GM23248 (cell line): Measurements from ENCODE around the gene CACNB4. TPM values are rescaled to one million over a fixed set of nuclear protein-coding genes. Genes with fewer than 3 reads are reported as not detected.
"Not testable (repeated sequence)": the region's sequence is repeated elsewhere in the genome, so short reads cannot be mapped to it uniquely, and the experiment has no call there.

Experiments used
- DNase-seq: peaks from one replicate; pipeline ENCODE4 v3.0.0-alpha.2; 2015
- H2AFZ ChIP-seq: fragments of 200-600 bp; sonication (generic); 2 replicates; pipeline ENCODE4 v1.6.1; 2016; ENCODE audit warnings: antibody characterized with exemption
- H3F3A ChIP-seq: fragments of 200-600 bp; sonication (generic); 2 replicates; pipeline ENCODE4 v1.6.1; 2016; ENCODE audit warnings: mild to moderate bottlenecking, antibody characterized with exemption, mixed run types; ENCODE audit not compliant: insufficient read depth
- H3K27ac ChIP-seq: fragments of 200-600 bp; sonication (generic); 2 replicates; pipeline ENCODE4 v1.5.1; 2016; ENCODE audit warnings: mild to moderate bottlenecking
- H3K27me3 ChIP-seq: fragments of 200-600 bp; sonication (generic); replicated peaks from 2 replicates; pipeline ENCODE4 v1.6.1; 2016; ENCODE audit warnings: mild to moderate bottlenecking; ENCODE audit not compliant: insufficient read depth
- H3K36me3 ChIP-seq: fragments of 200-600 bp; sonication (generic); 2 replicates; pipeline ENCODE4 v1.6.1; 2016; ENCODE audit warnings: low read depth, mild to moderate bottlenecking
- H3K4me1 ChIP-seq: fragments of 200-600 bp; sonication (generic); 2 replicates; pipeline ENCODE4 v1.6.1; 2016; ENCODE audit warnings: mild to moderate bottlenecking; ENCODE audit not compliant: insufficient read depth
- H3K4me2 ChIP-seq: fragments of 200-600 bp; sonication (generic); one replicate; pipeline ENCODE4 v1.6.1; 2016; ENCODE audit warnings: mild to moderate bottlenecking; ENCODE audit not compliant: unreplicated experiment
- H3K4me3 ChIP-seq: fragments of 200-600 bp; sonication (generic); 2 replicates; pipeline ENCODE4 v1.5.1; 2016; ENCODE audit warnings: mild to moderate bottlenecking
- H3K79me2 ChIP-seq: fragments of 200-600 bp; sonication (generic); 2 replicates; pipeline ENCODE4 v1.6.1; 2016; ENCODE audit warnings: mild to moderate bottlenecking; ENCODE audit not compliant: insufficient read depth
- H3K9ac ChIP-seq: fragments of 200-600 bp; sonication (generic); 2 replicates; pipeline ENCODE4 v1.6.1; 2016; ENCODE audit warnings: mild to moderate bottlenecking
- H3K9me2 ChIP-seq: fragments of 200-600 bp; sonication (generic); 2 replicates; pipeline ENCODE4 v1.6.1; 2016; ENCODE audit warnings: mixed run types, mild to moderate bottlenecking, moderate library complexity; ENCODE audit not compliant: insufficient read depth
- H3K9me3 ChIP-seq: fragments of 200-600 bp; sonication (generic); one replicate; pipeline ENCODE4 v1.6.1; 2017; ENCODE audit warnings: low read depth
- H4K20me1 ChIP-seq: fragments of 200-600 bp; sonication (generic); 2 replicates; pipeline ENCODE4 v1.6.0; 2016; ENCODE audit not compliant: insufficient read depth
- EZH2 ChIP-seq: fragments of 200-600 bp; sonication (generic); IDR thresholded peaks from 2 replicates; pipeline ENCODE4 v1.6.1; 2018; ENCODE audit warnings: antibody characterized with exemption, mild to moderate bottlenecking; ENCODE audit not compliant: insufficient read depth, poor library complexity, severe bottlenecking
- EZH2phosphoT487 ChIP-seq: fragments of 200-600 bp; sonication (generic); IDR thresholded peaks from 2 replicates; pipeline ENCODE4 v1.6.1; 2018; ENCODE audit warnings: antibody characterized with exemption, moderate library complexity, mild to moderate bottlenecking, low read depth; ENCODE audit not compliant: insufficient read depth
- WGBS, 2 experiments: methylation state at CpG; one replicate each; pipeline ENCODE4 v1.1.6; 2015 to 2017; ENCODE audit warnings: low lambda C conversion rate in 2 of 2, low coverage in 1 of 2; ENCODE audit errors: missing lambda C conversion rate in 2 of 2; 5-methylcytosine and 5-hydroxymethylcytosine counted together
- in situ Hi-C: fragments of 300-500 bp; cut with MboI; formaldehyde crosslinking; loops from 2 replicates; pipeline ENCODE4 v1.15.0; 2020
- polyA plus RNA-seq: library from polyadenylated mRNA; unstranded; fragments of >200 nt; fragmentation: Nextera tagmentation; extraction: Ambion mirVana; gene quantifications from 2 replicates; pipeline ENCODE4 v1.2.1, GENCODE V29; 2016
- total RNA-seq: library from RNA; depleted of rRNA; stranded (reverse); fragments of >200 nt; shearing (Covaris generic); gene quantifications from 2 replicates; pipeline ENCODE4 v1.2.3, GENCODE V29; 2014

CACNB4 gene
- total and polyA plus RNA-seq, 2 experiments from 2014 or later: 0.05 to 0.11 TPM

GRCh38 chr2:152011724-152012123, 87.1 kb downstream of the CACNB4 start:
- no peak overlapping the region for H3K4me2 ChIP-seq
- H3K27me3 ChIP-seq: peaks cover 15% of the 10 kb centered on the region; the same call in 1 of the 2 replicates
- no peak overlapping the region for H2AFZ ChIP-seq
- in situ Hi-C loops: no loop called here
- H3K4me3 ChIP-seq: no peak overlapping the region
- no peaks in the 10 kb centered on the region for H4K20me1 ChIP-seq
- H3K4me1 ChIP-seq: no peaks in the 10 kb centered on the region
- H3K9me2 ChIP-seq: no peaks in the 10 kb centered on the region
- 51 to 60% methylated on average over 2 of the region's 2 CpGs for WGBS, 2 experiments
- TF ChIP-seq EZH2 (no peak), EZH2phosphoT487 (no peak)
- H3K9ac ChIP-seq: no peak overlapping the region
- DNase-seq: no peak
- no peak overlapping the region for H3K27ac ChIP-seq
- H3K79me2 ChIP-seq: no peaks in the 10 kb centered on the region
- H3K36me3 ChIP-seq: no peaks in the 10 kb centered on the region
- no peaks in the 10 kb centered on the region for H3F3A ChIP-seq
- no peaks in the 10 kb centered on the region for H3K9me3 ChIP-seq

- Histone ChIP-seq H4K20me1 (no peaks in the 10 kb centered on the region), H2AFZ (no peak overlapping the region)
- in situ Hi-C loops: no loop called here
These were observed 93.2 kb downstream of the CACNB4 start for GRCh38 chr2:152005607-152006006.

DNA sequence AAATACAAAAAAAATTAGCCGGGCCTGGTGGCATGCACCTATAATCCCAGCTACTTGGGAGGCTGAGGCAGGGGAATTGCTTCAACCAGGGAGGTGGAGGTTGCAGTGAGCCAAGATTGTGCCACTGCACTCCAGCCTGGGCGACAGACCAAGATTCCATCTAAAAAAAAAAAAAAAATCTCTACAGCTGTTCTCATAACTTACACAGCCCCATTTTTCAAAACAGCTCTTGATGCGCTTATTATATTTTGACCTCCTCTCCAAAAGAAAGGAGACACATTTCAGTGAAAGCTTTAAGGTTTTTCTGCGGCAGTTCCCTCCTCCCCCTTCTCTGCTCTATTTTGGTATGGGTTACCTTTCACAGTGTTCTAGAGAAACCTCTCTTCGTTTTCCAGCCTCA, 95.6 kb downstream of the CACNB4 start:
- H3K36me3 ChIP-seq, H3F3A ChIP-seq, H3K9me2 ChIP-seq, H3K4me1 ChIP-seq, H3K27ac ChIP-seq, H4K20me1 ChIP-seq, H3K27me3 ChIP-seq, H3K4me2 ChIP-seq, H3K4me3 ChIP-seq, H3K9ac ChIP-seq, DNase-seq, H3K79me2 ChIP-seq, H3K9me3 ChIP-seq, H2AFZ ChIP-seq, in situ Hi-C loops: not testable (repeated sequence)
- 64 to 78% methylated on average over 5 of the region's 5 CpGs for WGBS, 2 experiments

More at GRCh38 chr2:152005607-152006006, 93.2 kb downstream of the CACNB4 start:
- H3K4me2 ChIP-seq: no peak overlapping the region
- H3F3A ChIP-seq: 0 out of 2 replicates have a peak, but pooled peaks cover 4% of the 10 kb centered on the region
- H3K4me1 ChIP-seq: no peaks in the 10 kb centered on the region
- H3K9me2 ChIP-seq: no peaks in the 10 kb centered on the region
- 62 to 63% methylated on average over 4 of the region's 4 CpGs for WGBS, 2 experiments
- H3K27me3 ChIP-seq: peaks cover 7% of the 10 kb centered on the region; the same call in 1 of the 2 replicates
- H3K79me2 ChIP-seq: no peaks in the 10 kb centered on the region
- H3K4me3 ChIP-seq: no peak overlapping the region
- H3K9ac ChIP-seq: no peak overlapping the region
- no peaks in the 10 kb centered on the region for H3K9me3 ChIP-seq
- TF ChIP-seq EZH2phosphoT487 (no peak), EZH2 (no peak)
- DNase-seq: no peak
- H3K27ac ChIP-seq: no peak overlapping the region
- H3K36me3 ChIP-seq: no peaks in the 10 kb centered on the region

GRCh38 chr2:151999053-151999452, 99.8 kb downstream of the CACNB4 start:
- TF ChIP-seq EZH2phosphoT487: no peak
- no peak for TF ChIP-seq EZH2
- no peak overlapping the region for H3K4me3 ChIP-seq

GRCh38 chr2:151996243-151997003, 102.4 kb downstream of the CACNB4 start:
- no peaks in the 10 kb centered on the region for H3K9me2 ChIP-seq
- H2AFZ ChIP-seq: no peak overlapping the region
- DNase-seq: no peak
- no peaks in the 10 kb centered on the region for H3K36me3 ChIP-seq
- no peak overlapping the region for H3K4me3 ChIP-seq
- H4K20me1 ChIP-seq: no peaks in the 10 kb centered on the region
- no peaks in the 10 kb centered on the region for H3K9me3 ChIP-seq
- no peak overlapping the region for H3K27ac ChIP-seq
- WGBS, 2 experiments: 9 to 10% methylated on average over 2 of the region's 2 CpGs
- no peaks in the 10 kb centered on the region; the same call in 1 of the 2 replicates for H3K27me3 ChIP-seq
- no peak overlapping the region for H3K4me2 ChIP-seq
- no peak for TF ChIP-seq EZH2phosphoT487
- TF ChIP-seq EZH2: no peak
- H3K4me1 ChIP-seq: no peaks in the 10 kb centered on the region
- no peaks in the 10 kb centered on the region for H3F3A ChIP-seq
- H3K9ac ChIP-seq: no peak overlapping the region
- in situ Hi-C loops: no loop called here
- no peaks in the 10 kb centered on the region for H3K79me2 ChIP-seq

More at GRCh38 chr2:151999053-151999452, 99.8 kb downstream of the CACNB4 start:
- Histone ChIP-seq H3F3A (no peaks in the 10 kb centered on the region), H2AFZ (no peak overlapping the region), H3K4me1 (no peaks in the 10 kb centered on the region), H3K9me3 (no peaks in the 10 kb centered on the region), H4K20me1 (no peaks in the 10 kb centered on the region), H3K27me3 (no peaks in the 10 kb centered on the region; the same call in 1 of the 2 replicates), H3K79me2 (no peaks in the 10 kb centered on the region), H3K36me3 (no peaks in the 10 kb centered on the region), H3K9ac (no peak overlapping the region), H3K9me2 (no peaks in the 10 kb centered on the region), H3K27ac (no peak overlapping the region), H3K4me2 (no peak overlapping the region)
- DNase-seq: peak; percentile 68
- 39 to 40% methylated on average over 6 of the region's 6 CpGs for WGBS, 2 experiments
- in situ Hi-C loops: no loop called here
